CD4-positive, alpha-beta T cell (primary cell): ENCODE measurements around the gene MAN1A1. TPM values are rescaled to one million over a fixed set of nuclear protein-coding genes. Genes with fewer than 3 reads are reported as not detected.
A peak's percentile ranks its signal among the peaks of the same experiment; 100 is the strongest.

ENCODE experiments used
- ATAC-seq: fragments of 200-7000 bp; cut with Tn5 transposase; one replicate; pipeline ENCODE4 v1.10.0; 2022; ENCODE audit warnings: mild to moderate bottlenecking; ENCODE audit not compliant: poor library complexity
- CTCF ChIA-PET: fragments of 350-600 bp; sonication (Branson Sonifier 250); formaldehyde crosslinking; loops from one replicate; lab custom pipeline; 2021; ENCODE audit warnings: antibody characterized with exemption, inconsistent platforms; lab: Charles Lee
- POLR2A ChIA-PET: fragments of 350-600 bp; sonication (Branson Sonifier 250); formaldehyde crosslinking; loops from one replicate; lab custom pipeline; 2021; ENCODE audit warnings: antibody characterized with exemption, inconsistent platforms; lab: Charles Lee
- DNase-seq, 14 experiments: peaks; one replicate each; pipeline ENCODE4 v3.0.0-alpha.2; 2013 to 2020; ENCODE audit warnings: mixed read lengths in 2 of 14
- H3K27ac ChIP-seq, 2 donors: one replicate each; pipeline versions ENCODE4 v1.5.1 to v1.7.0; 2013; ENCODE audit warnings: low read length in 2 of 2, low read depth in 1 of 2, mild to moderate bottlenecking in 1 of 2
- H3K27me3 ChIP-seq, 2 experiments: 1 replicate in 1 of 2; 2 replicates in 1 of 2; pipeline versions ENCODE4 v1.6.1 to v1.7.0; 2013; ENCODE audit warnings: low read length in 2 of 2, control low read depth in 1 of 2, mild to moderate bottlenecking in 1 of 2, moderate library complexity in 1 of 2; ENCODE audit not compliant: insufficient read depth in 2 of 2, control insufficient read depth in 1 of 2
- H3K36me3 ChIP-seq: one replicate; pipeline ENCODE4 v1.6.1; 2013; ENCODE audit warnings: low read length, control low read depth; ENCODE audit not compliant: insufficient read depth
- H3K4me1 ChIP-seq: one replicate; pipeline ENCODE4 v1.6.1; 2013; ENCODE audit warnings: low read length, control low read depth; ENCODE audit not compliant: insufficient read depth
- H3K4me3 ChIP-seq: one replicate; pipeline ENCODE4 v1.5.1; 2013; ENCODE audit warnings: mild to moderate bottlenecking, low read length, moderate library complexity
- H3K9me3 ChIP-seq, 2 experiments: 1 replicate in 1 of 2; 2 replicates in 1 of 2; pipeline versions ENCODE4 v1.6.1 to v1.7.0; 2013; ENCODE audit warnings: low read length in 2 of 2, mild to moderate bottlenecking in 2 of 2, control low read depth in 1 of 2, moderate library complexity in 1 of 2; ENCODE audit not compliant: control insufficient read depth in 1 of 2, insufficient read depth in 1 of 2
- H3K27ac Mint-ChIP-seq: one replicate; pipeline ENCODE4 v1.8.0; 2020; ENCODE audit warnings: mixed read lengths
- H3K27me3 Mint-ChIP-seq: one replicate; pipeline ENCODE4 v1.8.0; 2021; ENCODE audit warnings: mixed read lengths
- H3K36me3 Mint-ChIP-seq: one replicate; pipeline ENCODE4 v1.8.0; 2021; ENCODE audit warnings: low read depth, mixed read lengths
- H3K4me1 Mint-ChIP-seq: one replicate; pipeline ENCODE4 v1.8.0; 2021; ENCODE audit warnings: low read depth, mixed read lengths
- H3K4me3 Mint-ChIP-seq: one replicate; pipeline ENCODE4 v1.8.0; 2020; ENCODE audit warnings: mild to moderate bottlenecking, mixed read lengths
- H3K9me3 Mint-ChIP-seq: one replicate; pipeline ENCODE4 v1.8.0; 2020; ENCODE audit warnings: mixed read lengths
- CTCF ChIP-seq: fragments of 200-600 bp; IDR thresholded peaks from one replicate; pipeline ENCODE4 v1.8.0; 2022; ENCODE audit warnings: antibody characterized with exemption, mild to moderate bottlenecking
- intact Hi-C, 2 experiments: fragments of 100-400 bp; cut with DNase I in 1 of 2; cut with micrococcal nuclease in 1 of 2; formaldehyde crosslinking; loops; one replicate each; pipeline versions ENCODE4 v1.15.1 to v1.9.0; 2023 to 2025; cut with DNase I, micrococcal nuclease
- total RNA-seq, 174 experiments: library from RNA in 2 of 174; stranded (reverse) in 2 of 174; gene quantifications; one replicate each; pipeline ENCODE4 v1.2.3 and lab custom pipeline; 2021 to 2026

The MAN1A1 gene
- total RNA-seq, 2 experiments from 2014 or later = 4.5 to 4.9 TPM

GRCh38 chr6:119353696-119354095 lies 4.1 kb upstream of the MAN1A1 start:
- Mint-ChIP-seq H3K4me3 (no peak overlapping the region), H3K27me3 (no peaks in the 10 kb centered on the region), H3K4me1 (peaks cover 26% of the 10 kb centered on the region), H3K9me3 (no peaks in the 10 kb centered on the region), H3K27ac (no peak overlapping the region), H3K36me3 (peaks cover 5% of the 10 kb centered on the region)
- intact Hi-C loops = loop anchor here (10.0 kb wide), 2 partner anchors 1749 to 1951 kb away; partner anchors contain the start of gene GOPC (in 1 of the 2)
- no peak overlapping the region for H3K4me3 ChIP-seq
- no peaks in the 10 kb centered on the region for H3K4me1 ChIP-seq
- no peaks in the 10 kb centered on the region for H3K9me3 ChIP-seq
- DNase-seq (no peak), ATAC-seq (no peak)
- ChIA-PET POLR2A (no interaction called here), CTCF (no interaction called here)
- no peak overlapping the region for H3K27ac ChIP-seq
- H3K27me3 ChIP-seq = no peaks in the 10 kb centered on the region
- no peaks in the 10 kb centered on the region for H3K36me3 ChIP-seq
- TF ChIP-seq CTCF = no peak

GRCh38 chr6:119352001-119352400 lies 2.4 kb upstream of the MAN1A1 start:
- Histone ChIP-seq H3K27me3 (no peaks in the 10 kb centered on the region), H3K27ac (no peak overlapping the region), H3K36me3 (no peaks in the 10 kb centered on the region), H3K9me3 (no peaks in the 10 kb centered on the region), H3K4me3 (no peak overlapping the region), H3K4me1 (peaks cover 12% of the 10 kb centered on the region)
- intact Hi-C loops = loop anchor here (10.0 kb wide), 2 partner anchors 1747 to 1953 kb away; partner anchors contain the start of gene GOPC (in 1 of the 2)
- Mint-ChIP-seq H3K9me3 (no peaks in the 10 kb centered on the region), H3K27ac (no peak overlapping the region), H3K4me3 (no peak overlapping the region), H3K4me1 (peaks cover 40% of the 10 kb centered on the region), H3K36me3 (peaks cover 10% of the 10 kb centered on the region), H3K27me3 (no peaks in the 10 kb centered on the region)
- ATAC-seq (no peak), DNase-seq (no peak)
- TF ChIP-seq CTCF = no peak
- CTCF ChIA-PET = no interaction called here
- POLR2A ChIA-PET = no interaction called here

GRCh38 chr6:119350952-119351372 lies 1.4 kb upstream of the MAN1A1 start:
- intact Hi-C loops = loop anchor here (10.0 kb wide), 2 partner anchors 1746 to 1954 kb away; partner anchors contain the start of gene GOPC (in 1 of the 2)
- TF ChIP-seq CTCF = no peak
- peak overlapping the region; percentile 85 for H3K27ac Mint-ChIP-seq
- POLR2A ChIA-PET = interaction anchor here (0.7 to 1.8 kb wide), 10 partner anchors 17 to 699 kb away, joined by 3 to 15 read pairs (median 4); partner anchors contain the start of genes ASF1A and CEP85L
- DNase-seq = peak in 3 of 14 experiments; percentile 27 to 45 (median 38)
- Histone ChIP-seq H3K27ac (no peak overlapping the region), H3K4me1 (peaks cover 13% of the 10 kb centered on the region), H3K36me3 (no peaks in the 10 kb centered on the region), H3K27me3 (no peaks in the 10 kb centered on the region), H3K4me3 (peak overlapping the region; percentile 96), H3K9me3 (no peaks in the 10 kb centered on the region)
- no peaks in the 10 kb centered on the region for H3K9me3 Mint-ChIP-seq
- ATAC-seq = no peak
- H3K4me1 Mint-ChIP-seq = peaks cover 50% of the 10 kb centered on the region
- H3K4me3 Mint-ChIP-seq = peak overlapping the region; percentile 89
- no peaks in the 10 kb centered on the region for H3K27me3 Mint-ChIP-seq
- H3K36me3 Mint-ChIP-seq = peaks cover 10% of the 10 kb centered on the region
- CTCF ChIA-PET = interaction anchor here (0.6 to 1.4 kb wide), 4 partner anchors 11 to 718 kb away, joined by 3 to 5 read pairs (median 4); no protein-coding TSS in a partner anchor
